ENCODE results near the gene STK32B.

Gene STK32B

GRCh38 chr4:5137226-5137625 lies 85.9 kb downstream of the STK32B start:
- TF ChIP-seq GATA2 (IDR thresholded peaks at IDR 0.05; ENCODE audit: low read depth, low read length) (no peak), GATA3 (IDR thresholded peaks at IDR 0.05; ENCODE audit: low read depth, low read length) (no peak)

DNA sequence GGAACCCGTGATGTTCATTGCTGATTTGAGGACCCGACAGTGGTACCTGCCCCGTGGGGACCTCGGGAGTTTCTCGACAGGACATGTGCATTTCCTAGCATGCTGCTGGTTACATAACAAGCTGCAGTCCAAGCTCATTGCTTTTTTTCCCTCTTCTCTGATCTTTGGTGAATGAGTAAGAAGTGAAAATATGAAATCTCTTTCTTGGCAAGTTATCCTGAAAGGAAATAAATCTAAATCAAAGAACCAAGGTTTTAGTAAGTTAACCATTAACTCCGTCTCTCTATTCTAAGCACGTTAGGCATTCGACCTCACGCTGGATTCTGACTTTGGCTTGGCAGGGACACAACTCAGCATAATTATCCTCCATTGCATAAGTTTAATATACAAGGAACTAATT lies 86.6 kb downstream of the STK32B start:
- no peak for TF ChIP-seq GATA2 (IDR thresholded peaks at IDR 0.05; ENCODE audit: low read depth, low read length)
- TF ChIP-seq GATA3 (IDR thresholded peaks at IDR 0.05; ENCODE audit: low read depth, low read length) = no peak

DNA sequence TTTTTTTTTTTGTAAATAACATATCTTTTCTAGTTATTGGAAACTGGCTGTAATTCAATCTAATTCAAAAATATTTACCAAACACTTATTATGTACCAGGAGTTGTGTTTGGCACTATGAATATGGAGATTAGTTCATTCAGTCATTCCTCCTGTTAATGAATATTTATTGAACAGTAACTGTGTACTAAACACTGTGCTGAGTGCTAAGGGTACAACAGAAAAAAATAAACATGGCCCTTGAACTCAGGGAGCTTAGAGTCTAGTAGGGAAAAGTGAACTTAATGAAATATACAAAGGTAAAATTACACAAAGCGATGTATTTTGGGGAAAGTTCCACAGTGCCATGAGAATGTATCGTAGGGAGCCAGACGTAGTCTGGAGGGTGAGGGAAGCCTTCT lies 87.1 kb downstream of the STK32B start:
- TF ChIP-seq GATA3 (IDR thresholded peaks at IDR 0.05; ENCODE audit: low read depth, low read length) = no peak
- no peak for TF ChIP-seq GATA2 (IDR thresholded peaks at IDR 0.05; ENCODE audit: low read depth, low read length)

GRCh38 chr4:5139141-5139540 lies 87.9 kb downstream of the STK32B start:
- no peak for TF ChIP-seq GATA3 (IDR thresholded peaks at IDR 0.05; ENCODE audit: low read depth, low read length)
- no peak for TF ChIP-seq GATA2 (IDR thresholded peaks at IDR 0.05; ENCODE audit: low read depth, low read length)

DNA sequence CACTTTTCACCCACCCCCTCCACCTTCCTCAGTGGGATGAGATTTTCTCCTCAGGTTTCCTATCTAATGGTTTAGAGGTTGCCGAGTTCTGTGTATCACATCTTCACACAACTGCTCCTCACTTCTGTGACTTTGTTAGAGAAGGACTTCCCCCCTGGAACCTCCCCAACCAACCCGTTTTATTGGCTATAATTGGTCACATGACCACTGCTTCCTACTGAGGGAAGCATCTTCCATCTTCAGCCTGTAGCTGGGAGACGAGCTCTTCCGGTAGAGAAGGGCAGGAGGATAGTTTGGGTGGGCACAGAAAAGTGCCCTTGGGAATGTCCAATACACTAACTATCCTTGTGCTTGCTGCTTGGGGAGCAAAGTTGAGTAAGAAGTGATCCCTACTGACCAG lies 90.5 kb downstream of the STK32B start:
- no peak for TF ChIP-seq GATA2 (IDR thresholded peaks at IDR 0.05; ENCODE audit: low read depth, low read length)
- TF ChIP-seq GATA3 (IDR thresholded peaks at IDR 0.05; ENCODE audit: low read depth, low read length) = no peak

- TF ChIP-seq GATA2 (IDR thresholded peaks at IDR 0.05; ENCODE audit: low read depth, low read length) (no peak), GATA3 (IDR thresholded peaks at IDR 0.05; ENCODE audit: low read depth, low read length) (no peak)
These were observed 91.4 kb downstream of the STK32B start for GRCh38 chr4:5142726-5143125.

DNA sequence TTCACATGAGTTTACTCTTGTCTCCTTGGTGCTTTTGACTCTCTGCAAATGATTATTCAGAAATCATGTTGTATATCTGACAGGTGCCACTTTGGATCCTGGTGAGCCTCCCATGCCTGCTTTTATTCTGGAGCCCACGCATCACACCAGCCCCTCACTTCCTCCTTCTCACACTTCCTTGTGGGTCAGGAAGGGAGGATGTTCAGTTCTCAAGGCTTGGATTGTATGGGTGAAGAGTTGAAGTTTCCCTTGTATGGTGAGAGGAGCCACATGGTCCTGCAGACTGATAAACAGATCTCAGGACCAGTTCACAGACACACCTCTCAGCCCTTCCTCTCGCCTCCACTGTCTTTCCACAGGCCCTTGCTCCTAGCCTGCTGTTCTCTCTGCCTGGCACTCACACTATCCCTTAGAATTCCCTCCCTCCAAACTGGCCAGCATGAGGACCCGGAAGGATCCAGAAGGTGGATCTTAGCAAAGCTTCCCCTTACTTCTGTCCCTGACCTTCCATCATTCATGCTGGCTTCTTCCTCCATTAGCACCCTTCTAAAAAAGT lies 92.1 kb downstream of the STK32B start:
- TF ChIP-seq GATA3 (IDR thresholded peaks at IDR 0.05; ENCODE audit: low read depth, low read length) = no peak
- no peak for TF ChIP-seq GATA2 (IDR thresholded peaks at IDR 0.05; ENCODE audit: low read depth, low read length)

GRCh38 chr4:5143940-5144339 lies 92.7 kb downstream of the STK32B start:
- TF ChIP-seq GATA3 (IDR thresholded peaks at IDR 0.05; ENCODE audit: low read depth, low read length) (no peak), GATA2 (IDR thresholded peaks at IDR 0.05; ENCODE audit: low read depth, low read length) (no peak)

GRCh38 chr4:5144384-5144783 lies 93.1 kb downstream of the STK32B start:
- TF ChIP-seq GATA3 (IDR thresholded peaks at IDR 0.05; ENCODE audit: low read depth, low read length) (no peak), GATA2 (IDR thresholded peaks at IDR 0.05; ENCODE audit: low read depth, low read length) (no peak)

DNA sequence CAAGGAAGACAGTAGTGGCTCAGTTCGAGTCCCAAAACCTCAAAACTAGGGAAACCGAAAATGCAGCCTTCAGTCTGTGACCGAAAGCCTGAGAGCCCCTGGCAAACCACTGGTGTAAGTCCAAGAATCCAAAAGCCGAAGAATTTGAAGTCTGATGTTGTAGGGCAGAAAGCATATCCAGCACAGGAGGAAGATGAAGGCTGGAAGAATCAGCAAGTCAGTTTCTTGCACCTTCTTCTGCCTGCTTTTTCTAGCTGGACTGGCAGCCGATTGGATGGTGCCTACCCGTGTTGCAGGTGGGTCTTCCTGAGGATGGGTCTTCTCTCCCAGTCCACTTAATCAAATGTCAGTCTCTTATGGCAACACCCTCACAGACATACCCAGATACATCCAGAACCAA lies 95.0 kb downstream of the STK32B start:
- TF ChIP-seq GATA3 (IDR thresholded peaks at IDR 0.05; ENCODE audit: low read depth, low read length) = no peak
- TF ChIP-seq GATA2 (IDR thresholded peaks at IDR 0.05; ENCODE audit: low read depth, low read length) = no peak

GRCh38 chr4:5152521-5152920 lies 101.2 kb downstream of the STK32B start:
- TF ChIP-seq GATA2 (IDR thresholded peaks at IDR 0.05; ENCODE audit: low read depth, low read length) = no peak
- TF ChIP-seq GATA3 (IDR thresholded peaks at IDR 0.05; ENCODE audit: low read depth, low read length) = no peak

- TF ChIP-seq GATA2 (IDR thresholded peaks at IDR 0.05; ENCODE audit: low read depth, low read length) (no peak), GATA3 (IDR thresholded peaks at IDR 0.05; ENCODE audit: low read depth, low read length) (no peak)
These were observed 105.4 kb downstream of the STK32B start for GRCh38 chr4:5156682-5157081.

DNA sequence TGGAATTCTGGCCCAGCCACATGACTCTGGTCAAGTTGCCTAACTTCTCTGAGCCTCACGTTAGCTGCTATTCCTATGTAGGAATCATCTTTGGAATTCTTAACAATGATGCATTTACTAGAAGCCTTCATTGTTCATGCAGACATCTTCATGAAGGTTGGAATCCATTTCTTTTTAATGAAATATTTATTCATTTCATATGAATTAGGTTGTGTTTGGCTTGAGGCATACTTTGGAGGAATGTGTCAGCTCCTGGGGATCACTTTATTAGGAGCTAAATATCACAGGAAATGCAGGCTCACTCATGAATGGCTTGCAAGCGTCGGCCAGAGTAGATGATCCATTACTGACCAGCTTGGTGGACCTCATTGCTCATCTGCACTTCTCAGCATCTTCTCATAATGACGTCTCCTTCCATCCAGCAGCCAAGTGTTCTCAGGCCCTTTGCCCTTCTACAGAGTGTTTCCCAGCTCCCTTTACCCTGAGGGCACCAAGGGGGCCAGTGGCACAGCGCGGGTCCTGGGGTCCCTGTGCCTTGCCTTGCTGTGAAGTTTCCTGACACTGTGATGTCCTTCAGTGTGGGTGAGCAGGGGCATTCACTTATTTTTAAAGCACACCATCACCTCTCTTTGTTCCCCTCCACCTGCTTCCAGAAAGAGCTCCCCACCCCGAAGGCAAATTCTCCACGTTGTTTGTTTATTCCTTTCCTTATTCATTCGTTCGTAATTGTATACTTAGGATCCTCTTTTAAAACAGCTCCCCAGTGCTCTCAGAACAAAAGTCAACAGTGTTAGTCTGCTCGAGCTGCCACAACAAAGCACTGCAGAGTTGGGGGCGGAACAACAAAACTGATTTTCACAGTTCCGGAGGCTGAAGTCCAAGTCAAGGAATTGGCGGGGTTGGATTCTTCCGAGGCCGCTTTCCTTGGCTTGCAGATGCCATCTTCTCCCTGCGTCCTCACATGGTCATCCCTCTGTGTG lies 106.8 kb downstream of the STK32B start:
- TF ChIP-seq GATA2 (IDR thresholded peaks at IDR 0.05; ENCODE audit: low read depth, low read length) (no peak), GATA3 (IDR thresholded peaks at IDR 0.05; ENCODE audit: low read depth, low read length) (no peak)

GRCh38 chr4:5158825-5159224 lies 107.5 kb downstream of the STK32B start:
- TF ChIP-seq GATA3 (IDR thresholded peaks at IDR 0.05; ENCODE audit: low read depth, low read length) (no peak), GATA2 (IDR thresholded peaks at IDR 0.05; ENCODE audit: low read depth, low read length) (no peak)

GRCh38 chr4:5160668-5161067 lies 109.4 kb downstream of the STK32B start:
- TF ChIP-seq GATA2 (IDR thresholded peaks at IDR 0.05; ENCODE audit: low read depth, low read length) (no peak), GATA3 (IDR thresholded peaks at IDR 0.05; ENCODE audit: low read depth, low read length) (no peak)

Measured in SH-SY5Y (cell line).